Nephron (organoid): Measurements from ENCODE around the gene KIAA1549.

Experiments
- H3K27ac Mint-ChIP-seq, 3 experiments: 2 replicates each; pipeline ENCODE4 v1.8.0; 2020; ENCODE audit warnings: mixed read lengths in 3 of 3, mild to moderate bottlenecking in 2 of 3, moderate library complexity in 1 of 3
- H3K27me3 Mint-ChIP-seq: 2 replicates; pipeline ENCODE4 v1.8.0; 2021; ENCODE audit warnings: low read depth, mild to moderate bottlenecking, moderate library complexity, mixed read lengths
- H3K36me3 Mint-ChIP-seq: 2 replicates; pipeline ENCODE4 v1.8.0; 2020; ENCODE audit warnings: low read depth, mixed read lengths
- H3K4me1 Mint-ChIP-seq: 2 replicates; pipeline ENCODE4 v1.8.0; 2020; ENCODE audit warnings: mixed read lengths
- H3K4me3 Mint-ChIP-seq, 3 experiments: 2 replicates each; pipeline ENCODE4 v1.8.0; 2020; ENCODE audit warnings: mild to moderate bottlenecking in 3 of 3, mixed read lengths in 3 of 3, moderate library complexity in 2 of 3
- H3K9me3 Mint-ChIP-seq: 2 replicates; pipeline ENCODE4 v1.8.0; 2020; ENCODE audit warnings: mixed read lengths
- CTCF ChIP-seq, 3 experiments: fragments of 200-600 bp; sonication (generic); IDR thresholded peaks; one replicate each; pipeline ENCODE4 v1.5.0; 2021; ENCODE audit warnings: antibody characterized with exemption in 3 of 3; ENCODE audit not compliant: unreplicated experiment in 3 of 3

KIAA1549 gene

GRCh38 chr7:138785587-138786437 lies 195.4 kb downstream of the KIAA1549 start:
- Mint-ChIP-seq H3K9me3 (peaks cover 7% of the 10 kb centered on the region), H3K27ac (no peak overlapping the region), H3K4me1 (no peaks in the 10 kb centered on the region), H3K27me3 (peaks cover 15% of the 10 kb centered on the region), H3K4me3 (no peak overlapping the region), H3K36me3 (peaks cover 8% of the 10 kb centered on the region)
- no peak for TF ChIP-seq CTCF (IDR thresholded peaks at IDR 0.05; ENCODE audit: unreplicated experiment in 3 of 3)

GRCh38 chr7:138784692-138785091 lies 196.5 kb downstream of the KIAA1549 start:
- no peak overlapping the region for H3K27ac Mint-ChIP-seq
- peaks cover 8% of the 10 kb centered on the region for H3K36me3 Mint-ChIP-seq
- H3K4me3 Mint-ChIP-seq = no peak overlapping the region
- no peaks in the 10 kb centered on the region for H3K4me1 Mint-ChIP-seq
- H3K9me3 Mint-ChIP-seq = peaks cover 7% of the 10 kb centered on the region
- H3K27me3 Mint-ChIP-seq = peaks cover 12% of the 10 kb centered on the region
- TF ChIP-seq CTCF (IDR thresholded peaks at IDR 0.05; ENCODE audit: unreplicated experiment in 3 of 3) = no peak
